ENCODE data around the gene CD28.
"Not testable (repeated sequence)": the region's sequence is repeated elsewhere in the genome, so short reads cannot be mapped to it uniquely, and the experiment has no call there.

The CD28 gene

DNA sequence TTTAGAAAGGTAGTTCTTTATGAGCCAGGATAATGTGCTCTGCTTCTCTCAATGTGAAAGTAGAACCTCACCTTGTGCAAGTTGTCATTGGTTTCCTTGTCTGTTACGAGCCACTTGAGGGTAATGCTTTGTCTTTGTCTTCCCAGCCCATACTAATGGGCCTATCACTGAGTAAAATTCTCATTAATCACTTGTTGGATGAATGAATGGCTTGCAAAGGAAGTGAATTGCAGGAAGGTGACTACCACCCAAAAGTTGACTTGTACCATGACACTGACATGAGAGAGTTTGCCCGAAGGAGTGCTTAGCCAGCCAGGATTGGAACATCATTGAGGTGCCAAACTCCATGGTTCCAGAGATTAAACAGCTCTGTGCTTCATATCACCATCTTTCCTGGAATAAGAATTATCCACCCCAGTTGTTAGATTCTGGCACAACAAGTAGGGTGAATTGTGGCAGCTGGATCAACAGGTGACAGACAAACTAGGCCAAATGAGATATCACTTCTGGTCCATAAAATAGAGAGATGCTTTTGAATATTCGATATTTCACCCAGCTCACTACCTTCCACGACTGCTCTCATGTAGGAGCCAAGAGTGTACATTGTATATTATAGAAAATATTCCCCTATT, 20.5 kb upstream of the CD28 start:
- no peak for DNase-seq (ENCODE audit: low read depth in 2 of 2, low spot score in 1 of 2)

DNA sequence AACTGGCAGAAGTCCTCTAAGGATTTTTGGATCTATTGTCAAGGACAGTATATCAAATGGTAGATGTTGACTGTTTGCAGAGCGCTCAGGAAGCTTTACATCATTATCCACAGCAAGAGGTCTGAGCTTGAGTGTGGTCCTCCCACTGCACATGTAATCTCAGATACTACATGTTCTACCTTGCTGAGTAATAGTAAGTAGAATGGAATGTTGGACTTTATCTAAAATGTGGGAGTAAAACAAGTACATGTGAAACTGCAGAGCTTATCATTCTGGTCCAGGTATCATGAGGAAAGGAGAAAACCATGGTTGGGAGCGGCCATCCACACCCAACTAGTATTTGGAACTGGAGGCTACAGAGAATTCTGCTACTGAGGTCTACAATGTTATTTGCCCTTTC, 19.3 kb upstream of the CD28 start:
- DNase-seq (ENCODE audit: low read depth in 2 of 2, low spot score in 1 of 2), result no peak

DNA sequence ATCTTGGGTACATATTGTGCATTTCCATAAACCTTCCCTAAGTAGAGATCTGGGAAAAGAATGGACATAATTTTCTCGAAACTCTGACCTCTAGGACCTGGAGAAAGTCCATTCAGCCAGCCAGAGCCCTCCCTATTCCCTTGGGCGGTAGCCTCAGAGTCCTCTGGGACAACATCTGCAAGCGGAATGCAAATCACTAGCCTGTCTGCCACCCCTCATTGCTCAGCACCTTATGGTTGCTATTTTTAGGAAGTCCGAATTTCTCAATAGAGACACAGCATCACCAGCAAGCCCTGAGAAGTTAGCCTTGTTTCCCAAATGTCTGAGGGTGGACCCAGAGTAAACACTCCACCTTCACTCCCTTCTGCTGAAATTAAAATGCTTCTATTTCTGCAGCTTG, 17.6 kb upstream of the CD28 start:
- no peak for DNase-seq (ENCODE audit: low read depth in 2 of 2, low spot score in 1 of 2)

DNA sequence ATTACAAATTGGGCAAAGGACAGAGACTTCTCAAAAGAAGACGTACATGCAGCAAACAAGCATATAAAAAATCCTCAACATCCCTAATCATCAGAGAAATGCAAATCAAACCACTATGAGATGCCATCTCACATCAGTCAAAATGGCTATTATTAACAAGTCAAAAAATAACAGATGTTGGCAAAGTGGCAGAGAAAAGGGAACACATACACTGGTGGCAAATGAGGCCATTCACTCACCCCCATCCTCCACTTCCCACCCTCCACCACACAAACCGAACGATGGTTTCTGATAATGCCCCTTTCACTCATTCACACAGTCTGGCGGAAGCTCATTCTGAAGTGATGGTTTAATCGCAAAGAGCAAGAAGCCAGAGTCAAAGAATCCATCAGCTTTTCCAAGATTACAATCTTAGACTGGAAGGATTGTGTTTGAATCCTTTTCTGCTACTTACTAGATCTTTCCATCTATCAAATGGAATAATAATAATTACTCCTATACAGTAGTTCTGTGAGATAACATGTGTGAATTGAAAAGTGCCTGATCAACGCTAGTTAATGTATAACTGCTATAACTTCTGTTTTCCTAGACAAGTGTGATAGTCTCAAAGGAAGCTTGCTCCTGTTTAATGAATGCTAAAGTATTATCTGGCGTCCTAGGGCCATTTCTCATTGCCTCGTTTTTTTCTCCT, 16.9 kb upstream of the CD28 start:
- peak in 1 of 2 donors; percentile 17 for DNase-seq (ENCODE audit: low read depth in 2 of 2, low spot score in 1 of 2)

DNA sequence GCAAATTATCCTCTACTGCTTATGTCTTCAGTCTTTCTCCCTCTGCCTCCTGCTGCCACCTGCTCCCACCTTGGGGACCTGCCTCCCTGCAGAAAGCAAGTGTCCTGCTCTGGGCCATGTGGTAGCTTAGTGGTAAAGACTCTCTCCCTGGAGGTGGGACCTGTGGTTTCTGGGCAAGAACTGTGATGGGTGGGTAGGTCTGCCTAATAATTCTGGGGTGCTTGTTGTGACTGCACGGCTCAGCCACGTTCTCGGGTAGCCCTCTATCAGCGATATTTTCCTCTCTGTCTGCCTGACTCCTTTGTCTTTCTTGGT, 16.4 kb upstream of the CD28 start:
- DNase-seq (ENCODE audit: low read depth in 2 of 2, low spot score in 1 of 2), result no peak

DNA sequence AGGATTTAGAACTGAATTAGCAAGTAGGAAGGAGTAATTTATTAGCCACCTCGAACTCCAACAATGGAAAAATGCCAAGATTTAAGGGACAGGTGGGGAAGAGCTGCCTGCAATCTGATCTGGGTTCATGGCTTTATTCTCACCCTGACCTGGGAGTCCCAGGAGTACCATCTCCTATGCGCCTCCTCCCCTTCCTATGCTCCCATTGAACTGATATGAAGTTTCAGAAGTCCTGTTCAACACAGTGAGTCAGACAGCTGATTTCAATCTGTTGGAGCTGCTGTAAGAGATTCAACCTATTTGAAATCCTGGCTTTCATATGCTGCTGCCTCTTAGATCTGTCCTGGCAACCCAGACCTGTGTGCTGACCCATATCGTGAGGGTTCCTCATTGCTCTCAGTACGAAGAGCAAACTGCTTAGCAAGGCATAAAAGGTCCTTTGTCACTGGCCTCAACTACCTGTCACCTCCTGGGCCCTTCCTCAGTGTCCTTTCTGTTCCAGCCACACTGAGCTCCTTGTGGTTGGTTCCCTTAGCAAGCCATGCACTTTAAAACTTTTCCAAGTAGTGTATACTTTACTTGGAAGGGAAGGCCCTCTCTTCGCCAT, 15.9 kb upstream of the CD28 start:
- DNase-seq (ENCODE audit: low read depth in 2 of 2, low spot score in 1 of 2), result no peak

DNA sequence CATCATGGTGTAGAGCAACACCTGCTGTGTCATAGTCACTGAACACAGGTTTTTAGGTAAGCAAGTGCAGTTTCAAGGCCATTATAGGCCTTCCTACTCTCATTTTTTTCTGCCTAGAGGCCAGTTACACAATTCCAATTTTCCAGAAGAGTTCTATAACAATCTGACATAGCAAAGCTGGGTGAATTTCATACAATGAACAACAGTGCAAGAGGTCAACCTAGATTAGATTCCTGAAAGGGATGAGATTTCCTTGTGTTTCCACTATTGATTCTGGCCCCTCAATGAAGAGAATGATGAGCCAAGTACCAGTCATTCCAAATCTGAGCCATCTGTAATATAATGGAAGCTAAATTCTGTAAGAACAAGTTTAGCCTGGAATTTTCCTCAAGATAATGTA, 15.3 kb upstream of the CD28 start:
- DNase-seq (ENCODE audit: low read depth in 2 of 2, low spot score in 1 of 2), result no peak

DNA sequence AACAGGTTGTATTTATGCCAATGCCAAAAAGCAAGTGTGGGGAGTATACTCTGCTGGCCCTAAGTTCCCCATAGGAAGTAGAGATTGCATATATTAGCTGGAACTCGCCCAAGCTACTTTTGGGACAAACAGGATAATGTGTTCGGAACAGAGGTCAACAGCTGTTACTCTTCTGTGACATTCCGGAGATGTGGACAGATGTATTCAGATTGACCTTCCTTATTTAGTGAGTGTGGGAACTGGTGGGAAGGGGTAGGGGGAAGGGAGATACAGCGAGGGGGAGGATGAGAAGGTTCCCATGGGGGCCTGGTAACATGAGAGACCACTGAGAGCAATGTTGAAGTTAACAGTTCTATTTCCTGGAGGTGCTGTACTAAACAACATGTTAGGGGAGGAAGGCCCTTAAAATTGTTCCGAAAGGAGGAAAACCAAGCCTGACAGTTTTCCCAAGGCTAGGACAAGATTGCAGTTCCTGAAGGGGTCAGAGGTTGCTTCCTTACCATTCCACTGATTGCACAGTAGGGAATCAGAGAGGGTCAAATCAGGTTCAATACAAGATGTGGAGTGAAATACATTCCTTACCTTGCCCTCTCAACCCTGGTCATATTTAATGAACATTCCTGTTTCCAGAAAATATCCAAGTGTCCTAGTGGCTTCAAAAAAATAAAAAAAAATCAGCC, 14.3 kb upstream of the CD28 start:
- DNase-seq (ENCODE audit: low read depth in 2 of 2, low spot score in 1 of 2), result no peak

DNA sequence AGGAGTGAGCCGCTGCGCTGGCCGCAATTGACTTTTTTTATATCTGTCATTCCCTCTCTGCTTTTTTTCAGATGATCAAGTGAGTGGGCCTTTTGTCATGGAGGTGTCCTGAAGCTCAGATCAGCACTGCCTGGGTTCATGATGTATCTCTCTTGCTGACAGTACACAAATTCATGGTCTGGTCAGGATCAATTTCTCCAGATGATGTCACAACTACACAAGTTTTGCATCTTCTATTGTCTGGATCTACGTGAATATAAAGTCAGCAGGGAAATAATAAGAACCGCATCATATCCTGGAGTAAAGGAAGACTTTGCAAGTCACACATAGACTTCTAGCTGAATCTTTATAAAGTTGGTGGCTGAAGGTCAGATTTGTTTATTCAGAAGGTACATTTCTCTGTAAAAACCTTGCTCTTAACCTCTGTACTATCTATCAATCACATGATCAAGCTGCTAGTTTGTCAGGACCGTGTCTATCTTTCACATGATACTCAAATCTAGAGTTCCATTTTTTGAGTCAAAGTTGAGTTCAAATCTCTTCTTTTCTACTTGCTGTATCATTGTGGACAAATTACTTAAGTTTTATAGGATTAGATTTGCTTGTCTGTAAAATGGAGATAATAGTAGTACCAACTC, 13.1 kb upstream of the CD28 start:
- no peak for DNase-seq (ENCODE audit: low read depth in 2 of 2, low spot score in 1 of 2)

DNA sequence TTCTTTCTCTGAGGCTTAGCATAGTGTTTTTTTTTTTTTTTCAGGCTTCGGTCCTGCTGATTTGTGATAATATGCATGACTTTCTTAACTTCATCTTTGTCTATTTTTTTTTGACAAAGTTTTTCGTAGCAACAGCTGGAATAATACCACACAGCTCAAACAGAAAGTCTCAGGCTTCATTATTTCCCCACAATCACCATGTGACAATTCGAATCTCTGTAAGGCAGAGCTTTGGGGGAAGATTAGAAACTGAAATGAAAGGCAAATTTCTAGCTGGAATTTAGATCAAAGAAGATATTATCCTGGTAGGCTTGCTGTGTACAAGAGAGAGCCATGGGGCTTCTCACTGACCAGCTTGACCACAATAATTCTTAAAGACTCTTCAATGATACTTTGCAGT, 12.2 kb upstream of the CD28 start:
- DNase-seq (ENCODE audit: low read depth in 2 of 2, low spot score in 1 of 2), result no peak

DNA sequence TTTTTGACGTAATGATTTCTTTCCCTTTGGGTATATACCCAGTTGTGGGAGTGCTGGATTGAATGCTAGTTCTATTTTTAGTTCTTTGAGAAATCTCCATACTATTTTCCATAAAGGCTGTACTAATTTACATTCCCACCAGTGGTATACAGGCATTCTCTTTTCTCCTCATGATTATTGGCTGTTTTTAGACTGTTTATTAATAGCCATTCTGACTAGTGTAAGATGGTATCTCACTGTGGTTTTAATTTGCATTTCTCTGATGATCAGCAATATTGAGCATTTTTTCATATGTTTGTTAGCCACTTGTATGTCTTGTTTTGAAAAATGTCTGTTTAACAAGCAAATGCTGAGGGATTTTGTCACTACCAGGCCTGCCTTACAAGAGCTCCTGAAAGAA, 9.2 kb upstream of the CD28 start:
- no peak for DNase-seq (ENCODE audit: low read depth in 2 of 2, low spot score in 1 of 2)

DNA sequence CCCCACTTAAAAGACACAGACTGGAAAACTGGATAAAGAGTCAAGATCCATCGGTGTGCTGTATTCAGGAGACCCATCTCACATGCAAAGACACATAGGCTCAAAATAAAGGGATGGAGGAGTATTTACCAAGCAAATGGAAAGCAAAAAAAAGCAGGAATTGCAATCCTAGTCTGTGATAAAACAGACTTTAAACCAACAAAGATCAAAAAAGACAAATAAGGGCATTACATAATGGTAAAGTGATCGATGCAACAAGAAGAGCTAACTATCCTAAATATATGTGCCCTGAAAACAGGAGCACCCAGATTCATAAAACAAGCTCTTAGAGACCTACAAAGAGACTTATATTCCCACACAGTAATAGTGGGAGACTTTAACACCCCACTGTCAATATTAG, 8.7 kb upstream of the CD28 start:
- DNase-seq (ENCODE audit: low read depth in 2 of 2, low spot score in 1 of 2), result not testable (repeated sequence)

DNA sequence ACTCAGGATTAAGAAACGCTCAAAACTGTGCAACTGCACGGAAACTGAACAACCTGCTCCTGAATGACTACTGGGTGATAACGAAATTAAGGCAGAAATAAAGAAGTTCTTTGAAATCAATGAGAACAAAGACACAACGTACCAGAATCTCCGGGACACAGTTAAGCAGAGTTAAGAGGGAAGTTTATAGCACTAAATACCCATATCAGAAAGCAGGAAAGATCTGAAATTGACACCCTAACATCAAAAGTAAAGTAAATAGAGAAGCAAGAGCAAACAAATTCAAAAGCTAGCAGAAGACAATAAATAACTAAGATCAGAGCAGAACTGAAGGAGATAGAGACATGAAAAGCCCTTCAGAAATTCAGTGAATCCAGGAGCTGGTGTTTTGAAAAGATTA, 8.0 kb upstream of the CD28 start:
- not testable (repeated sequence) for DNase-seq (ENCODE audit: low read depth in 2 of 2, low spot score in 1 of 2)

DNA sequence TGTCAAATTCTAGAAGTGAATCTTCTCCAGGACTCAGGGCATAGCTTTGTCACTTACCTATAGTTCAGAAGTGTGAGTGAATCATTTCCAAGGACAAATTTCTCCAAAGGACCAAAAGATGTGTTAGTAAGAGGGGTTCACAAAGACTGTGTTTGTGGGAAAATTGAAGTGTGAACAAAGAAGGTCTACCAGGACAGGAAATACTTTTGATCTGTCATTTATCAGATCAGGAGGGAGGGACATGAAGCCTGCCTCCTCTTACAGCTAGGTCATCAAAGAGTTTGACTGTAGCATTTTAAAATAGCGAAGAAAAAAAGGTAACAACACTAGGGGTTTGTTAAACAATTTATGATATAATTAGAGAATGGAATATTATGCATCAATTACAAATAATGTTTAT, 2.0 kb upstream of the CD28 start:
- no peak for DNase-seq (ENCODE audit: low read depth in 2 of 2, low spot score in 1 of 2)

DNA sequence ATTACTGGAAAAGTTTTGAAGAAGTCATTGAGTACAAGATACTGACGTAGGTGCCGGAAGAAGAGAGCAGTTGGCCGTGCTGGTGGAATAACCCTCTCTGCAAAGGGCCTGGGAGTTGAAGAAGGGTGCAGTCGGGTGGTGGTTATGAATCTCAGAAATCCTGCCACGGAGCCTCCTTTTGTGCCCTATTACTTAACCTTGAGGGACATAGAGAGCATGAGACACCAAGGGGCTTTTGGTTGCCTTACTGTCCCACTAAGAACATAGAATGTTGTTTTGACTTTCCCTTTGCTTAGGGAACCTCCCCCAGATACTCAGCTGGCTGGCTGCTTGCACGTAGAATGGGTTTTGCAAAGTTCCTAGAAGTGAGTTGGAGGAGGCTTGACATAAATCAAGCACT, 1.3 kb upstream of the CD28 start:
- DNase-seq (ENCODE audit: low read depth in 2 of 2, low spot score in 1 of 2), result no peak

DNA sequence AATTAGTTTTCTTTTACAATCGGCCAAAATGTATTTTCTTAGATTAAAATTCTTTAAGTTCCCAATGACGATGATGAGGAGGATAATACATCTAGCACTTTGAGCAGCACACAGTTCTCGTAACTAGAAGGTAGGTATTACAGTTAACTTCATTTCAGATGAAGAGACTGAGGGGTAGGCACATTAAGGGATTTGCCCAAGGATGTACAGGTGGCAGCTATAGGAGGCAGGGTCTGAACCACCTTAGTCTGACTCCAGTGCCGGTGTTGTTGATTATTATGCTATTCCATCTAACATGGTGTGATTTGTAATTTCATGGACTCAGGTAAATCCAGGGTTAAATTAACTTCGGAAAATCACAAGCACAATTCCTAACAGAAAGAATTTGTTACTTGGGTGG, 1.1 kb downstream of the CD28 start:
- no peak for DNase-seq (ENCODE audit: low read depth in 2 of 2, low spot score in 1 of 2)

DNA sequence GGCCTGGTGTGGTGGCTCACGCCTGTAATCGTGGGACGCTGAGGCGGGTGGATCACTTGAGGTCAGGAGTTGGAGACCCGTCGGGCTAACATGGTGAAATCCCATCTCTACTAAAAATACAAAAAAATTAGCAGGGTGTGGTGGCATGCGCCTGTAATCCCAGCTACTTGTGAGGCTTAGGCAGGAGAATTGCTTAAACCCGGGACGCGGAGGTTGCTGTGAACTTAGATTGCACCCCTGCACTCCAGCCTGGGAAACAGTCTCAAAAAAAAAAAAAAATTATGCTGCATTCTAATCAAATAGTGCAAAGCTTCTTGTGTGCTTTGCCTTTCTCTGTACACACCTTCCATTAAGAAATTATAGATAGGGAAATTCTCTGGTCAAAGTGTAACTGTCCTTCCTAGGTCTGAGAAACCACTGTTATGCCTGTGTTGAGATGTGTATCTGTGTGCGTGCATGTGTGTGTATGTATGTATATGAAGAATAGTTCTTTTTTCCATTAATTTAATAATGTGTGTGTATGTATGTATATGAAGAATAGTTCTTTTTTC, 2.5 kb downstream of the CD28 start:
- no peak for DNase-seq (ENCODE audit: low read depth in 2 of 2, low spot score in 1 of 2)

DNA sequence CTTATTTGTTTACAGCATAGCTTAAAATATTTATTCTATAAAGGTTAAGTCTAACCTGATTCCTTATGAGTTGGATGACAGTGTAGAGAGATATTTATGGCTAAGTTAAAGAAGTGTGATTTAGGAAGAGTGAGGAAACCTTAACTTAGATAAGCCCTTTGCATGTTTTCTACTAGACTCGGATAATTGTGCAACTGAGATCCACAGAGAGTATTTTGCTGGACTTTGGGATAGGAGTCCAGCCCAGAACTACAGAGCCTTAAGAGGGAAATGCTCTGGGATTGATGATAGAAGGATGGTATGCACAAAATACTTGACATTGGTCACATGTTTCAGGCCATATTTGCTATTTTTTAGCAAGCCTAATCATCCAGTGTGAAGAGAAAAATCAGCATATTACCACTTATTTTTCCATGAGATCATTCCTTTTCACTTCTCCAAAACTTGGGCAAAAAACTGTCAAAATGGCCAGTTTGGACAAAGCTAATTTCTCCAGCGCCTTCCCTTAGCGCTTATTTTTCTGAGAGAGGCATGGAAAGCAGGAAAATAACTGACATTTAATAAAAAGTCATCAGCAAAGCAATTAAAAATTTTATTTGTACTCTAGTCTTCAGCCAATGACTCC, 3.1 kb downstream of the CD28 start:
- DNase-seq (ENCODE audit: low read depth in 2 of 2, low spot score in 1 of 2), result no peak

DNA sequence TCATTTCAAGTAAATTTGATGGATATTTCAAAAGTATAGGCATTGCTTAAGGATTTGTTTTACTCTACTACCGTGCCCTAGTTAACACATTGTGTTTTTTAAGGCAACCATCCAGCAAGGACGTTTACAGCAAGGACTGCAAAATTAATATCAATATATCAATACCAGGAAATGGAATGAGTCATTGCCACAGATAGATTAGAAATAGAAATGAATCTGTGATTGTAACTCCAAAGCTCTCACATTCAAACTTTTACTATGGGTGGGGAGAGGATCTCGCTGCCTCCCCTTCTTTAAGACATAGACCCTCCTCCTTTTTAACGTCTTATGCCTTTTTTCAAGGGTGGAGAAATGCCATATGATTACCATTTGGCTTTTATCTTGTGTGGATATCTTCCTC, 3.8 kb downstream of the CD28 start:
- DNase-seq (ENCODE audit: low read depth in 2 of 2, low spot score in 1 of 2), result no peak

DNA sequence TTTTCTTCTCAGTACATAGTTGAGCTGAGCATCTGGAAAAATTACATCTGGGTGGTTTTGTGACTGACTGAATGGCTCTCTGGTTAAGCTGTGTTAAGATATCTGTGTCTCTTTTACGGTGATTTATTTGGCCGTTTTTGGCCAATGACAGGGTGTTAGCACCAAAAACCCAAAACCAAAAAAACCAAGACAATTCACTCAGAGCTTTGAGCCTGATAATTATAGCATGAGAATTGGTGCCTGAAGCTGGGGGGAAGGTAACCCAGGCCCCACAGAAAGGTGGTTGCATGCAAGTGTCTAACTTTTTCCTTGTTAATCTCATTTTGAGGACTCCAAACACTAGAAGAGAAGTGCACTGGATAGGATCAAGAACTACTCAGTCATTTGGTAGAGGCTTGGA, 4.5 kb downstream of the CD28 start:
- no peak for DNase-seq (ENCODE audit: low read depth in 2 of 2, low spot score in 1 of 2)

DNA sequence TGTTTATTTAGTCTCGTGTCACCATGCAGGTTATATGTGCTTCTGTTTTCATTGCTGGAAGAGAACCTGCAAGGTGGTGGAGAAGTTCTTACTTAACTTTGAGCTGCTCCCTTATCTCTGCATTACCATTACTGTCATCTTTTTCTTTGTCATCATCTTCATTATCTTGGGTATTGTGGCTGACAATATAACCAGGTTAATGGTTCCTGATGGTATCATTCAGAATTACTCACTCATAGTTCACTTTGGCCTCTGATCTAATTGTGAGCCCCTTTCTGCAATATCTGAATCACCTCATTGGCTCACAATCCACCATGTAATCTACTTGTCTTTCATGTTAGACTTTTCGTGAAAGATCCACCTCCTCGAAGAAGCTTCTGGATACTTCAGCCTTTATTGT, 5.0 kb downstream of the CD28 start:
- no peak for DNase-seq (ENCODE audit: low read depth in 2 of 2, low spot score in 1 of 2)

Measured in stimulated activated CD8-positive, alpha-beta memory T cell treated with anti-CD3 and anti-CD28 coated beads, Interleukin-4, amount 100 ng/mL, for 4 hours (primary cell).